ENCODE results near the gene VSNL1.
"Not testable (repeated sequence)": the region's sequence is repeated elsewhere in the genome, so short reads cannot be mapped to it uniquely, and the experiment has no call there.

Gene VSNL1

GRCh38 chr2:17542471-17542870 lies 2.0 kb downstream of the VSNL1 start:
- no peak for DNase-seq (ENCODE audit: low spot score)

- DNase-seq (ENCODE audit: low spot score) = no peak
Measured at GRCh38 chr2:17543131-17543660, 2.7 kb downstream of the VSNL1 start.

DNA sequence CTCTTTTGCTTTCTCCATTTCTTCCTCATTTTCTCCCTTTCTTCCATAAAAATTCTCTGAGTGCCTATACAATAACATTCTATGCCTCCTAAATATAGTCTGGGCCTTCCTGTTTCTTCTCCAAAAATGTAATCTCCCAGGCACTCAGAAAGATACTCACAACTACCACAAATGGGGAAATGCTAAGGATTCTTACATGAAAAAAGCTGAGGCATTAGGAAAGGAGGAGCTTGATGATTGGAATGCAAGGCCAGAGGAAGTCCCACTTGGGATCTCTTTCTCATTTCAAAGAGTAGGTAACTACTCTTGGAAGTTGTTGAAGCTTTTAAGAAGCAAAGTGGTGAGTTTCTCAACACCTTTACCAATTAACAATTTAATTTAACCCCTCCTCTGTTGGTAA lies 3.4 kb downstream of the VSNL1 start:
- no peak for DNase-seq (ENCODE audit: low spot score)

GRCh38 chr2:17544256-17544655 lies 3.8 kb downstream of the VSNL1 start:
- DNase-seq (ENCODE audit: low spot score) = no peak

DNA sequence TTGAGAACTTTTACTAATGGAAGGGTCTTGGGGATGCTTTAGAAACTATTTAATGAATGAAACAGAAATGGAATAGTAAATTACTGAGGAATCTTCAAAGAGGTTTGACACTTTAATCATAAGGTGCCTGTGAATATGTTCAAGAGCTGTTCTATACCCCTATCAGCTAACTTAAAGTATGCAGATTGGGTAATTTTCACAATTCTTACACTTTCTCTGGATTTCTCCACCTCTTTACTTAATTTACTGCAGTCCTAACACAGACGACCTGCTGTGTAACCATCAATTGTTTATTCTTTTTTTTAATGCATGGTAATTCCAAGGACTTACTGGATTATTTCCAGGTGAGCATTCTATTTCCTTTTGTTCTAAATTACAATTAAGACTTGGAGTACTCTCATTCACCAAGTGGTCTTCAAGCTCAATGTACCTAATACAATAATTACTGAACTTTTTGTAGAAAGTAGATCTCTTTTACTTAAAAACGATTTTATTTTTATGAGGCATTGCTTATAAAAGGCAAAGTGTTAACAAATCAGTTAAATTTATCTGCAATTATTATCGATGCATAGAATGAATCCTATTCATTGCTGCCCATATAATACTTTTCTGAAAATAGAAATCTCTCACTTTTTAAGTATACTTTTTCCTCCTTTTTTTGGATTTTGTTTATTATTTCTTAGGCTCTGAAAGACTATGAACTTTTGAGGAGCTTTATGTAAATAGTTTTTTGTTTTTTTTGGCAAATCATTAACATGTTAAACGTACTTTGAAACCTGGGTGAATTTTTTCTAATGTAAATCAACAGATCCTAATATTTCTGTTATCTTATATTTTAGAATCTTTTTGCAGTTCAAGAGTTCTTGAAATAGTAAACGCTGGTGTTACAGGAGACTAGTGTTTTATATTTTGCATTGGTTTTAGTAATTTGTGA lies 5.5 kb downstream of the VSNL1 start:
- no peak for DNase-seq (ENCODE audit: low spot score)

GRCh38 chr2:17547237-17547636 lies 6.7 kb downstream of the VSNL1 start:
- no peak for DNase-seq (ENCODE audit: low spot score)

GRCh38 chr2:17547737-17548136 lies 7.2 kb downstream of the VSNL1 start:
- no peak for DNase-seq (ENCODE audit: low spot score)

GRCh38 chr2:17550907-17551306 lies 10.4 kb downstream of the VSNL1 start:
- DNase-seq (ENCODE audit: low spot score) = no peak

GRCh38 chr2:17555150-17555549 lies 14.7 kb downstream of the VSNL1 start:
- DNase-seq (ENCODE audit: low spot score) = no peak

GRCh38 chr2:17557596-17557995 lies 17.1 kb downstream of the VSNL1 start:
- DNase-seq (ENCODE audit: low spot score) = no peak

DNA sequence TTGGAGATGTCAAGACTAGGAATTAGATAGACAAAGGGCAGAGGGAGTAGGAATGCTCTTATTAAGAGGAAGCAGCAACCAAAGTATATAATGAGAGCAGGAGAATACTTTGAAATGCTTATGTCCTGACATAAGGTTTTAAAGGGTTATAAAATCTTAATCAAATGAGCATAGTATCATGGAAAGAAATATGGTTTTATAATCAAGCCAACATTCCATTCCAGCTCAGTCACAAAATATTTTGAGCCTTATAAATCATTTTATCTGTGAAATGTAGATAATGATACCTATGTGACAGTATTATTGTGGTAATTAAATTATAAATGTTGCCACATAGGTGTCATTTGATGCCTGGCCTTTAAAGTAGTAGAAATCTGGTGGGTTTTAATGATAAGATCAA lies 17.6 kb downstream of the VSNL1 start:
- no peak for DNase-seq (ENCODE audit: low spot score)

DNA sequence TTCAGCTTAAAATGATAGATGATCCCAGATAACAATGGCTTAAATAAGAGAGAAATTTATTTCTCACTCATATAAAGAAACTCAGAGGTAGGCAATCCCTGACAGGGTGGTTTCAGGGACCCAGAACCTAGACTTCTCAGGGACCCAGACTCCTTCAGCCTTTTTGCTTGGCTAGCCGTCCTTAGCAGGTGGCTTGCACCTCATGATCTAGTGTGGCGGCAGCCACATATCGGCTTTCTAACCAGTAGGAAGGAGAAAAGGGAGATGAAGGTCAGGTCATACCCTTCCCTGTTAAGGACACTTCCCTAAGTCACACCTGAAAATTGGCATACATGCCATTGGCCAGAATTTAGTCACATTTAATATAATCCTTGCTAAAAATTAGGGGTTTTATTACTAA lies 18.4 kb downstream of the VSNL1 start:
- no peak for DNase-seq (ENCODE audit: low spot score)

- DNase-seq (ENCODE audit: low spot score) = not testable (repeated sequence)
Measured at GRCh38 chr2:17565726-17566125, 25.2 kb downstream of the VSNL1 start.

GRCh38 chr2:17571681-17572080 lies 31.2 kb downstream of the VSNL1 start:
- DNase-seq (ENCODE audit: low spot score) = no peak

DNA sequence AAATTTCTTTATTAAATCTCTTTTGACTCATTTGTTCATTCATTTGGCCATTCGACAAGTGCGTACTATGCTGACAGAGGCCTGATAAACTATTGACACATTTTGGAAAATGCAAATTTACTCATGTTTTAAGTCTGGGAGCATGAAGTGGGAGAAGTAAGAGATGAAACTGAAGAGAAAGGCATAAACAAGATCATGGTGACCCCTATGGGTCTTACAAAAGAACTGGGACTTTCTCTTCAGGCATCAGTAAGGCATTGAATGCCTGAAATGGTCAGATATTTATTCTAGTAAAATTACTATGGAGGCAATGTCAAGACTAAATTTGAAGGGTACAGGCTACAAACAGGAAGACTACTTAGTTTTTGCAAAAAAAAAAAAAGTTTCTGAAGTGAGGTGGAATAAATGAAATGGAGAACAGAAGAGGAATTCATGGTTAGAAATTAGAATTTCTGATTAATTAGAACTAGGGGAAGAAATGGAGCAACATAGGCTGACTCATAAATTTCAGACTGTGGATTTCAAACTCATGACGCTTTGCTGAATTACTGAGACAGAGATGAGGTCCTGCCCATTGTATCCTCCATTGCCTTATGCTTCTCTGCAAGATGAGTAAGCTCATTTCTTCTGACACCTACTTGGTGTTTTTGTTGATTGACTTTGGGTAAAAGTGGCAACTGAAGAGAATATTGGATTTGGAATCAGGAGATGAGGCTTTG lies 32.7 kb downstream of the VSNL1 start:
- no peak for DNase-seq (ENCODE audit: low spot score)

DNA sequence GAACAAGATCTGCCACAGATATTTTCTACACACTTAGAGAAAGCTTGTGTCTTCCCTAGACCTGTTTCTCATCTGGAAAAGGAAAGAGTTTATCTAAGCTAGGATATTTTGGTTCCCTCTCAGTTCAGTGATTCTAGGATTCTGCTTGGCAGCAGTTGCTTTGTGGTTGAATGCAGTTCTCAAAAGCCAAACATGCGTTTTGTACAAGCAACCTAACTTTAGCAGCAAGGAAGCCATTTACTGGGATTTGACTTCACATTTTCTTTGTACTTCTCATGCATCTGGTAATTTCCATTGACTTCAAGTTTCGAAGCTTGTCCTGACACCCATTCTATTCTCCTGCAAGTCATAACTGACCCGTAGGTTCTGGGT lies 33.3 kb downstream of the VSNL1 start:
- no peak for DNase-seq (ENCODE audit: low spot score)

GRCh38 chr2:17574406-17575073 lies 34.0 kb downstream of the VSNL1 start:
- no peak for DNase-seq (ENCODE audit: low spot score)

DNA sequence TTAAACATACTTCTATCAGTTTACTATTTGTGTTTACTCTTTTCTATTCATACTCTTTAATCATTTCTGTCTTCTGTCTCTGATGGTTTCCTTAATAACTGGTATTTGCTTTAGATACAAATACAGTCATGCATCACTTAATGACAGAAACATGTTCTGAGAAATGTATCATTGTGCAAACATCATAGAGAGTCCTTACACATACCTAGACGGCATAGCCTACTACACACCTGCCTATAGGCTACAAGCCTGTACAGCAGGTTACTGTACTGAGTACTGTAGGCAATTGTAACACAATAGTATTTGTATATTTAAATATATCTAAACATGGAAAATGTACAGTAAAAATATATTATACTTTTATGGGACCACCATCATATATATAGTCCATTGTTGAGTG lies 36.3 kb downstream of the VSNL1 start:
- no peak for DNase-seq (ENCODE audit: low spot score)

DNA sequence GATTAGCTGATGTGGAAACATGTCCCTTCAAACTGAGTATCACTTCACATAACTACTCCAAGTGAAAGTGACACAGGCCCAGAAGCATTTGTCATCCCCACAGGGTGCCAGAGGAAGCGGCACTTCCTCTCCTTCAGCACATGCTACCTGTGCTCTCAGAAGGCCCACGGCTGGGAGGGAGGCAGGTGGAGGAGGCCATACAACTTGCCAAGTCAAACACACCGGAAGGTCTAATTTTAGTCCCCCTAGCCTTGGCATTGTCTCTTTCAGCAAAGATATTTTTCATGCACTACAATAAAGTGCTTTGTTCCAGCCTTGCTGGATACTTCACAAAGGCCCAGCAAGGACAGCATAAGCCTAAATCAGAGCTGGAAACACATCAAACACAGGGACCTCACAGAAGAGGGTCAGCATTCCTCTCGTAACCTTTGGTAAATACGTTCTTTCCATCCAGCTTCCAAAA lies 38.0 kb downstream of the VSNL1 start:
- DNase-seq (ENCODE audit: low spot score) = no peak

- no peak for DNase-seq (ENCODE audit: low spot score)
Measured at GRCh38 chr2:17579605-17580318, 39.3 kb downstream of the VSNL1 start.

GRCh38 chr2:17580319-17580715 lies 39.8 kb downstream of the VSNL1 start:
- no peak for DNase-seq (ENCODE audit: low spot score)

DNA sequence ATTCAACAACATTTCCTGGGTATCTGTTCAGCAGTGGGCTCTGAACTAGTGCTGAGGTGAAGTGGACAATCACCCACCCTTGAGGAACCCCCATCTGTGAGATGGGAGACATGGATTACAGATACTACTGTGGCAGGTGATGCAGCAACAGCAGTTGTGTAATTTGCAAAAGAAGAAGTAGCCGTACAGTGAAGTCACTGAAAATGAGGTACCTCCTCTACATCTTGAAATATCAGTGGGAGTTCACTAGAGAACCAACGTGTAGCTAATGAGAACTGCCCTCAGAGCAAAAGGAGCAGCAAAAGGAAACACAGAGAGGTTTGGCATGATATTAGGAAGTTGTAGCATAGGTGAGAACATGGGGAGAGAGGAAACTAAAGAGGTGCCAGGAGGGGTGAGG lies 41.3 kb downstream of the VSNL1 start:
- DNase-seq (ENCODE audit: low spot score) = no peak

Data from Ammon's horn (tissue), 1 donor.